ENCODE measurements around the gene KCNAB1. TPM values are rescaled to one million over a fixed set of nuclear protein-coding genes. Genes with fewer than 3 reads are reported as not detected.

Gene KCNAB1
- total RNA-seq, 4 donors from 2014 or later: 0.20 to 3.0 (median 1.6) TPM

DNA sequence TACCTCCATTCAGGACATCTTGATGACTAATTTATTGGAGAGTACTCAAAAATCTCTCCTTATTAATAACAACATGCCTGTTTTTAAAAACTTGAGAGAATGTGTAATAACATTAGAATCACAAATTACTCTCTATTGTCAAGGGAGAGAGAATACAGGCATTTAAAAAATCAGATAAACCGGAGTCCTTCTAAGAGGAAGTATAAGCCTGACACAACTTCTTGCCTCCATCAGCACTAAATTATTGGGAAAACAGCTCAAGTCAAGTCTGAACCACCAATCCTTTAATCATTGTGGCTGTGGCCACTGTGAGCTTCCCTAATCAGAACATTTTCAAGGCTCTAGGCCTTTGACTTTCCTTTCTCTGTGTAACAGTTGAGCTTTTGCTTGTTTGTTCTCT is 396.6 kb downstream of the KCNAB1 start:
- Histone ChIP-seq H3K9me3 (no peaks in the 10 kb centered on the region), H3K27ac (no peak overlapping the region), H3K4me1 (peaks cover 0 to 3% (median 0%) of the 10 kb centered on the region in 4 donors), H3K27me3 (no peaks in the 10 kb centered on the region), H3K36me3 (no peaks in the 10 kb centered on the region), H3K4me3 (no peak overlapping the region)
- DNase-seq: no peak
- intact Hi-C loops (cut with DNase I; ENCODE audit: low total_unique reads): no loop called here
- WGBS, 2 donors (ENCODE audit: low coverage in 1 of 2): 69 to 85% methylated on average over 1 of the region's 1 CpG
- in situ Hi-C loops (cut with MboI; ENCODE audit: low pct_ligation_motif_present in 1 of 4, low pct_unique_long_range_greater_than_20kb in 1 of 4, low sequenced_read_pairs in 3 of 4): loop anchor here in 2 of 4 donors (10.0 to 25.0 kb wide), 2 partner anchors 355 to 362 kb away; no protein-coding TSS in a partner anchor
- no peak for TF ChIP-seq POLR2A (IDR thresholded peaks at IDR 0.05)
- TF ChIP-seq, protein P1, sequence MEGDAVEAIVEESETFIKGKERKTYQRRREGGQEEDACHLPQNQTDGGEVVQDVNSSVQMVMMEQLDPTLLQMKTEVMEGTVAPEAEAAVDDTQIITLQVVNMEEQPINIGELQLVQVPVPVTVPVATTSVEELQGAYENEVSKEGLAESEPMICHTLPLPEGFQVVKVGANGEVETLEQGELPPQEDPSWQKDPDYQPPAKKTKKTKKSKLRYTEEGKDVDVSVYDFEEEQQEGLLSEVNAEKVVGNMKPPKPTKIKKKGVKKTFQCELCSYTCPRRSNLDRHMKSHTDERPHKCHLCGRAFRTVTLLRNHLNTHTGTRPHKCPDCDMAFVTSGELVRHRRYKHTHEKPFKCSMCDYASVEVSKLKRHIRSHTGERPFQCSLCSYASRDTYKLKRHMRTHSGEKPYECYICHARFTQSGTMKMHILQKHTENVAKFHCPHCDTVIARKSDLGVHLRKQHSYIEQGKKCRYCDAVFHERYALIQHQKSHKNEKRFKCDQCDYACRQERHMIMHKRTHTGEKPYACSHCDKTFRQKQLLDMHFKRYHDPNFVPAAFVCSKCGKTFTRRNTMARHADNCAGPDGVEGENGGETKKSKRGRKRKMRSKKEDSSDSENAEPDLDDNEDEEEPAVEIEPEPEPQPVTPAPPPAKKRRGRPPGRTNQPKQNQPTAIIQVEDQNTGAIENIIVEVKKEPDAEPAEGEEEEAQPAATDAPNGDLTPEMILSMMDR (IDR thresholded peaks at IDR 0.05): no peak
- no peak for TF ChIP-seq EP300 (IDR thresholded peaks at IDR 0.05; ENCODE audit: low read depth)
- TF ChIP-seq POLR2AphosphoS5 (IDR thresholded peaks at IDR 0.05): no peak

DNA sequence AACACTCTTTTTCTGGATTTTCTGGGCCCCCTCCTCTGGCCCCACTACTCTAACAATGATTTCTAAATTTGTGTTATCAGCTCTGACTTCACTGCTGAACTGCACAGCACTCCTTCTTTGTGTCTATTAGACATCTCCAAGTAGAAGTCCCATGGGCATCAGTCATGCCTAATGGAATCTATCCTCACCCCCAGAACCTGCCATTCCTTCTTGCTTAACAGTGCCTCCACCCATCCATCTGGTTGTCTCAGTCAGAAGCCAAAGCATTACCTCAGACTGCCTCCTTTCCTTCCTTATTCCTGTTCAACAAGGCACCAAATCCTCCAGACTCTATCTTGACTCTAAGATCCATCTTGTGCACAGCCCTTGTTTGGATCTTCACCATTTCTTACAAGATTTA is 398.3 kb downstream of the KCNAB1 start:
- in situ Hi-C loops (cut with MboI; ENCODE audit: low pct_ligation_motif_present in 1 of 4, low pct_unique_long_range_greater_than_20kb in 1 of 4, low sequenced_read_pairs in 3 of 4): loop anchor here in 2 of 4 donors (10.0 to 25.0 kb wide), 2 partner anchors 356 to 364 kb away; no protein-coding TSS in a partner anchor
- Histone ChIP-seq H3K9me3 (no peaks in the 10 kb centered on the region), H3K4me1 (peaks cover 0 to 3% (median 0%) of the 10 kb centered on the region in 4 donors), H3K36me3 (no peaks in the 10 kb centered on the region), H3K4me3 (no peak overlapping the region), H3K27ac (no peak overlapping the region), H3K27me3 (no peaks in the 10 kb centered on the region)
- intact Hi-C loops (cut with DNase I; ENCODE audit: low total_unique reads): no loop called here
- DNase-seq: no peak
- TF ChIP-seq POLR2AphosphoS5 (IDR thresholded peaks at IDR 0.05) (no peak), EP300 (IDR thresholded peaks at IDR 0.05; ENCODE audit: low read depth) (no peak), POLR2A (IDR thresholded peaks at IDR 0.05) (no peak)
- TF ChIP-seq, protein P1 (IDR thresholded peaks at IDR 0.05): no peak

DNA sequence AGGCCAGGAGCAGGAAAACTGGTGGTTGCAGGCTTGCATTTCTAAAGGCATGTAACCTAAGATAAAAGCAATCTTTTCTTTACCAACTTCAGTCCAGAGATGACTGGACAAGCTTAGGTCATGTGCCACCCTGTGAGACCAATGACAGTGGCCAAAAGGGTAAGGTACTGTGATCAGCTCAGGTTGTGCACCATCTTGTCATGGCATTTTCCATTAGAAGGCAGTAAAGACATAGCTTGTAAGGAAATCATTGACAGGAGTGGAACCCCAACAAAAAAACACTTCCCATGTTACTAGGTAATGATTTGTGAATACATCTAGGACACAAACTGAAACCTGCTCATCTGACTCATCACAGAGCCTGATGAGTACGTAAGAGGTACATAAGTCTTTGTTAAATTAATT is 399.4 kb downstream of the KCNAB1 start:
- WGBS, 2 donors (ENCODE audit: low coverage in 1 of 2): 93 to 100% methylated on average over 1 of the region's 1 CpG
- H3K27me3 ChIP-seq: no peaks in the 10 kb centered on the region
- H3K9me3 ChIP-seq: no peaks in the 10 kb centered on the region
- H3K36me3 ChIP-seq: no peaks in the 10 kb centered on the region
- in situ Hi-C loops (cut with MboI; ENCODE audit: low pct_ligation_motif_present in 1 of 4, low pct_unique_long_range_greater_than_20kb in 1 of 4, low sequenced_read_pairs in 3 of 4) (loop anchor here in 2 of 4 donors (10.0 to 25.0 kb wide), 2 partner anchors 357 to 365 kb away; no protein-coding TSS in a partner anchor), intact Hi-C loops (cut with DNase I; ENCODE audit: low total_unique reads) (no loop called here)
- H3K4me1 ChIP-seq: peaks cover 0 to 3% (median 0%) of the 10 kb centered on the region in 4 donors
- no peak for DNase-seq
- no peak overlapping the region for H3K27ac ChIP-seq
- no peak for TF ChIP-seq POLR2A (IDR thresholded peaks at IDR 0.05)
- TF ChIP-seq EP300 (IDR thresholded peaks at IDR 0.05; ENCODE audit: low read depth): no peak
- TF ChIP-seq, protein P1 (IDR thresholded peaks at IDR 0.05): no peak
- TF ChIP-seq POLR2AphosphoS5 (IDR thresholded peaks at IDR 0.05): no peak
- no peak overlapping the region for H3K4me3 ChIP-seq

DNA sequence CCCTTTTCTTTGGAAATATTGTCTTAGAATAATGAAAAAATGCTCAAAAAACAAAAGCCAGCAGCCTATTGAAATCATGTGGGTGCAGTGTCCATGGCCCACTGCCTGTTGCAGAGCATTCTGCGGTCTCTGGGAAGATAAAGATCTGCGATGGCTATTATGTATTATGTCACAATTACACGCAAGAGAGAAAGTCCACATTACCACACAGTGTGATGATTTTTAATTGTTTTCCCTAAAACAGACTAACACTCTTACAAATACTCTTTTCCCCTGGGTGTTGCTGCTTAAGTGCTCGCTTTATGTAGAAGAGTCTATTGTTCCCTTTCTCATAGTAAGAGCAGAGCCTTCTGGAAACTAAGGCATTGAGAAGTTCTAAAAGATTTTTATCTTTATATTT is 402.3 kb downstream of the KCNAB1 start:
- 89 to 92% methylated on average over 4 of the region's 4 CpGs for WGBS, 2 donors (ENCODE audit: low coverage in 1 of 2)
- intact Hi-C loops (cut with DNase I; ENCODE audit: low total_unique reads): loop anchor here (2.0 kb wide), 1 partner anchor 16 kb away; no protein-coding TSS in a partner anchor
- no peaks in the 10 kb centered on the region for H3K36me3 ChIP-seq
- H3K27me3 ChIP-seq: no peaks in the 10 kb centered on the region
- in situ Hi-C loops (cut with MboI; ENCODE audit: low pct_ligation_motif_present in 1 of 4, low pct_unique_long_range_greater_than_20kb in 1 of 4, low sequenced_read_pairs in 3 of 4): loop anchor here in 1 of 4 donors (25.0 kb wide), 1 partner anchor 360 kb away; no protein-coding TSS in a partner anchor
- TF ChIP-seq POLR2AphosphoS5 (IDR thresholded peaks at IDR 0.05) (no peak), EP300 (IDR thresholded peaks at IDR 0.05; ENCODE audit: low read depth) (no peak)
- TF ChIP-seq, protein P1 (IDR thresholded peaks at IDR 0.05): no peak
- no peak overlapping the region for H3K27ac ChIP-seq
- no peaks in the 10 kb centered on the region for H3K9me3 ChIP-seq
- no peak overlapping the region for H3K4me3 ChIP-seq
- peaks cover 0 to 3% (median 0%) of the 10 kb centered on the region in 4 donors for H3K4me1 ChIP-seq
- no peak for DNase-seq

Measured in transverse colon (tissue), 4 donors.